NCI-H146 treated with DMSO at 0.1 percent for 48 hours (cell line): ENCODE measurements around the gene CLCN2.

Experiments used
- DNase-seq: peaks from one replicate; lab custom pipeline; 2025; ENCODE audit not compliant: unreplicated experiment; lab: John Stamatoyannopoulos, UW

Gene CLCN2

DNA sequence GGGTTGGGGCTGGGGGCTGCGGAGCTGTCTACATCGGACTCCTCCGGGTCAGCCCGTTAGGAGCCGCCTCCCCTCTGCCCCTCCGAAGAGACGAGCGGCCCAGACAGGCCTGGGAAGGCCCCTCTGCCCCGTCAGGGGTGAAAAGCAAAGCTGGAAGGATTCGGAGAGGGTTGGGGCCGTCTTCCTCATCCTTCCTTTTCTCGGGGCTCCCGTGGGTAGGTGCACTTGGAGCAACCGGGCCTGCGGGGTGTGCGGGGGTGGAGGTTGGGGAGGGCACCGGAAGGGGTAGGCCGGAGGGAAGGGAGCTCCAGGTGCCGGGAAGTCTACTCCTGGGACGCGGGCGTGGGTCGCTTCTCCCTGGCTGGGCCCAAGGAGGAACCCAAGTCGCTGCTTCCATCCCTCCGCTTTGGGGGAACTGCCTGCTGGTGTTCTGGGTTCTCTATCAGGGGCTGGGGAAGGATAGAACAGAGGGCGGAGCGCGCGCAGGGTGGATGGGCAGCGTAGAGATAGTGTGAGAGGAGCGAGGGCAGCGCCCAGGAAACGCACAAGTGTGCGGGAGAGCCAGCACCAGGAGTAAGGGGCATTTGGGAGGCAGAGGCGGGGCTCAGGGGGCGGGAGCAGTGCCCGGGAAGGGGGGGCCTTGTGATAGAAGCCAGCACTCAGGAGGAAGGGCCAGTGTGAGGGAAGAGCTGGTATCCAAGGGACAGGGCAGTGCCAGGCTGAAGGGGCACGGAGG, 695 bp upstream of the CLCN2 start:
- DNase-seq: peak; percentile 91

- DNase-seq: no peak
These were observed 375 bp downstream of the CLCN2 start for GRCh38 chr3:184360929-184361531.

GRCh38 chr3:184360070-184360928, 1.1 kb downstream of the CLCN2 start:
- no peak for DNase-seq

DNA sequence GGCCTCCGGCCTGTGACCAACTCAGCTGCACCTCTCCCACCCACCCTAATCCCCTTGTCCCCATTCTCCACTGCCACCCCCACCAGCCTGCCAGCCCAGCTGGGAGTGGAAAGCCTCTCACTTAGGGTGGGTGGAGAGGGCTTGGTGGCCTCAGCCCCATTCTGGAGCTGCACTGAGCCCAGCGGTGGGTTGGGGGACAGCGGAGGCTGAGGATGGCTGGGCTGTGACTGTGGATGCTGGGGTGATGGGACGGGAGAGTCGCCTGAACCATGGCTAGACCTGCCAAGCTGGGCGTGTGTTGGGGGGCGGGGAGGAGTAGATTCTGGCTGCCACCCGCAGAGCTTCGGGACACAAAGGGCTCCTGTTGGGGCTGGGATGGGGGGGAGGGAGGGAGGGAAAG, 1.8 kb downstream of the CLCN2 start:
- DNase-seq: no peak

GRCh38 chr3:184358921-184359350, 2.5 kb downstream of the CLCN2 start:
- DNase-seq: no peak

- no peak for DNase-seq
These were observed 3.2 kb downstream of the CLCN2 start for GRCh38 chr3:184358124-184358767.

- no peak for DNase-seq
These were observed 3.9 kb downstream of the CLCN2 start for GRCh38 chr3:184357248-184358123.

DNA sequence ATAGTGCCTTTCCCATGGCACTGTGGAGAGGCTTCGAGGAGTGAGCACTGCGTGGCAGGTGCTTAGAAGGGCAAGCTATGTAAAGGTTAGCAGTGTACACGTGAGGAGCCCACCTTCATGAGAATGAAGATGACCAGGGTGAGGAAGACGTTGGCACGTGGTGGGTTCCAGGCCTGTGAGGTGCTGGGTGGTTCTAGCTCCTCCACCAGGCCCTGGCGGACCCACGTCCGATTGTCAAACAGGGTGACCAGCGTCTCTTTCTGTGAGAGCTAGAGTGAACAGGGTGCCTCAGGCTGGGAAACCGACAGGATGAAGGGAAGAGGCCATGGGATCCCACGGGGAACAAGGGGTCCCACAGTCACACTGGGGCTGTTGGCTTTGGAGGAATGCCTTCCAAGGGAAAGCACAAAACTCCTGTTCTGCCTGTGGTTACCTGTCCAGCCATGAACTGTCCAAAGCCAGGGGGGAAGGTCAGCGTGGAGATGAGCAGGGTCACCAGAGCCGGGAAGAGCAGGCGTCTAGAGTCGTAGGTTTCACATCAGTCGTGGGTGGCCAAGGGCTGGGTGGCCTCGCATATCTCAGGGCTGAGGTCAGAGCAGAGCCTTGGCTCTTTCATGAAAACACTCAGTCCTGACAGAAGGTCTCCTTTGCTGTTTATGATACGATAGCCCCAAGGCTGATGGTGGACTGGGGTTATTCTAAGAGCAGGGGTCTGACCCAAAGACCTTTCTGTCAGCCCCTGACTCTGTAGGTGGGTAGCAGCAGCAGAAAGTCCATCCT, 6.0 kb downstream of the CLCN2 start:
- no peak for DNase-seq

DNA sequence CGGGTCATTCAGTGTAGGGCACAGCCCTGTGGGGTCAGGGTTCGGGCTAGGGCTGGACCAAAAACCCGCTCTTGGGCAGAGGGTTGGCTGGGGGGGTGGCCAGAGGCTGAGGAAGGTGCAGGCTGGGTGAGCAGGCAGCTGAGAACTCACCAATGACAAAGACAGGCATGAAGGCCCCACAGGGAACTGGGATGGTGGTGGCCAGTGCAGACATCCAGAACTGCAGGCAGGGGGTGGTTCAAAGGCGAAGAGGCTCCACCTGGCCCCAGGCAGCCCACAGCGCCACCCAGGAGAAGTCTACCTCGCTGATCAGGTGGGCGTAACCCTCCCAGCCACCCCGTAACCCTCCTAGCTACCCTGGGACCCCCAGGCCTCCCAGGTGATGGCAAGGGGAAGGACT, 6.7 kb downstream of the CLCN2 start:
- no peak for DNase-seq

DNA sequence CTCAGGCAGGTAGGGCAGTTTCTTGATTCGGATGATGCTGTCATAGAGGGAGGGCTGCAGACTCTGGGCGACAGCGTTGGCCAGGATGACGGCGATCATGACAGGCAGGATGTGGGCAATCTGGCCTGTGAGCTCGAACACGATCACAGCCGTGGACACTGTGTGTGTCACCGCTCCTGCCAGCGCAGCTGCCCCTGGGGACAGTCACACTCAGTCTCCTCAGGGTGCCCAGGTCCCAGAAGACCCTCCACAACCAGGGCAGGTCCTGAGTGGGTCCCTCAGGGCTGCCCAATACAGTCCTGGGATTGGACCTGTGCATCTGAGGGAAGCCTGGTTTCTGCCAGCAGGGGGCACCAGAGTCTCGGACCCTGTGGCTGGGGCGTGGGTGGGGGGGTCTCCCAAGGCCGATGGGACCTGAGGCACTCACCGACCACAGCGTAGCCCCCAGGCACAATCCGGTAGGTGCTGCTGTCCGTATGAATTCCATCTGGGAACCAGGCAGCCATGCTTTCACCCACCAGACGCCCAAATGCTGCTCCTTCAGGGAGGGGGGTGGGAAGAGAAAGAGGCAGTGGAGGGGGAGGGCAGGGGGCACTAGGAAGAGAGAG, 7.2 kb downstream of the CLCN2 start:
- no peak for DNase-seq

DNA sequence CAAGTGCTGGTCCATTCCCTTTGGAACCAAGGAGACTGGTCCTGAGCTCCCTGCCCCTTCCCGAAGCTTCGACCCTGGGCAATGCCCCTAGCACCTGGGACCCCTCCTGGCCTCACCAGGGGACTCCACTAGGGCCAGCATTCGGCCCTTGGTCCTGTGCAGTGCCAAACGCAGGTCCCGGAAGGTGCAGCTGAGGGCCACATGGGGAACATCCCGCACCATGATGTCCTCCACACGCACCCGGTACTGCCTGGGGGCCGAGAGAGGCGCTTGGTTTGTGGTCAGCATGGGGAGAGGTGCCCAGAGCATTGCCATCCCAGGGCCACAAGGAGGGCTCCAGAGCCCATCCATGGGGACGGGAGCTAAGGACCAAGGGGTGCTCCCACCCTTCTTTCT, 7.9 kb downstream of the CLCN2 start:
- no peak for DNase-seq

DNA sequence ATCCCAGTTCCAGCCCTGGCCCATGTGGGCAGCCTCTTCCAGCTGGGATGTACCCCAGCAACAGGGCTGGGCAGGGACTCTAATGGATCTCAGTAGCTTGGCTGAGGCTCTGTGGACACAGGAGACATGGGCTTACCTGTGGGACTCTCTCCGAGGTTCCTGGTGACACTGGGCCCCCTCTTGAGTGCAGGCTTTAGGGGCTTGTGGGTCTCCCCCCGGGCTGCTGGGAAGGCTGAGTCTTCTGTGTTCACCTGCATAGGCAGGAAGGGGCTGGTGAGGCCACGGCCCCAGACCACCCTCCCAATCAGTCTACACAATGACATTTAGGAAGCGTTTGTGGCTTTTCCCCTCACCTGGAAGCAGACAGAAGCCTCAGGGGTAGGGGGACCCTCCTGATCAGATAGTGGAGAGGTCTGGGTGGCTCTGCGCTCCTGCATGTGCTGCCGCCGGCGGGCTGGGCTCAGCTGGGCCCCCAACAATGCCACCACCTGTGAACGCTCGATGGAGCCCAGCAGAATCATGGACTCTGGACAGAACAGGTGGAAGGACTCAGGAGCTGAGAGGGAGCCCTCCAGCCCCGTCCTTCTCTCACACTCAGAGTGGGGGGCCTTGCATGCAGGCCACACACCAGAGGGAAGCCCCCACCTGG, 8.4 kb downstream of the CLCN2 start:
- DNase-seq: no peak

GRCh38 chr3:184352149-184352785, 9.1 kb downstream of the CLCN2 start:
- no peak for DNase-seq

GRCh38 chr3:184351511-184352148, 9.8 kb downstream of the CLCN2 start:
- DNase-seq: no peak

- no peak for DNase-seq
These were observed 10.8 kb downstream of the CLCN2 start for GRCh38 chr3:184350618-184351017.

DNA sequence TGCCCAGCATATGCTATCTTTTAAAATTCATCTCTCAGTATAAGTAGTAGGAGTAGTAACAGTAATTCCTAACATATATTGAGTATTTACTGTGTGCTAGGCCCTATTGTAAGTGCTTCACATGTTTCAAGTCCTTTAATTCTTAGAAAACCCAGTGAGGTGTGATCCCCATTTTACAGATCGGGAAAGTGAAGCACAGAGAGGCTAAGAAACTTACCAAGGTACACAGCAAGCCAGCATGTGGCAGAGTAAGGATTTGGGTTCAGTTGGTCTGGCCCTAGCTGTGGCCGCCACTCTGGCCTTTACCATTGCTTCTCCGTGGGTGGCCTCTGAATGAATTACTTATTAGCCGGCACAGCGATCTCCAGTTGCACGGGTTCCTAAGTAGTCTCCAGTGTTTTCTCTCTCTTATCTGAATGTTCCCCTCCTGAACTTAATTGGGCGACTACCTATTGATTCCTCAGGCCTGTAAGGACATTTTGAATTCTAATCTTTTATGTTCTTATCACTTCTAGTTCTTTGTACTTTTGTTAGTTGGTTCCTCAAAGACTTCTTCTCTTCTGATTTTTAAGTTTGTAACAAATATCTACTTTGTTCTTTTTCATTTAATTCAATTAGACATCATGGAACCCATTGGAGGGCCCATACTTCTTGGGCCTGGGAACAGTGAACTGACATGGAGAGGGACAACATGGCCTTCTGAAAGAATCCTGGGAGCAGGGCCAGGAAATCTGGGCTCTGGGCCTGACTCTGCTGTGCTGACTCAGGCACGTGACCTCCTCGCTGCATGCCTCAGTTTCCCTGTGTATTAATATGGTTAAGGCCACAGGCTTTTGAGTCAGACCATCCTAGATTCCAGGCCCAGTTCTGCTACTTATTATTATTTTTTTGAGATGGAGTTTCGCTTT, 11.6 kb downstream of the CLCN2 start:
- DNase-seq: no peak

GRCh38 chr3:184348057-184348382, 13.4 kb downstream of the CLCN2 start:
- no peak for DNase-seq
